PFSK-1 (cell line): Measurements from ENCODE around the gene GPR18.

ENCODE experiments used
- FOXP2 ChIP-seq: optimal IDR thresholded peaks from 2 replicates; pipeline ENCODE3; 2011; ENCODE audit warnings: borderline replicate concordance, control low read depth, inconsistent platforms; ENCODE audit not compliant: insufficient read depth; ENCODE audit errors: extremely low read length, extremely low read depth
- POLR2AphosphoS5 ChIP-seq: IDR thresholded peaks from 2 replicates; pipeline ENCODE4 v1.6.1; 2012; ENCODE audit warnings: low read depth, mild to moderate bottlenecking, control low read depth, low read length, moderate library complexity
- REST ChIP-seq, 2 experiments: IDR thresholded peaks; 2 replicates each; pipeline versions ENCODE4 v1.6.1 to v1.8.0; 2011 to 2012; ENCODE audit warnings: low read depth in 2 of 2, low read length in 2 of 2, control low read depth in 1 of 2, inconsistent platforms in 1 of 2, mild to moderate bottlenecking in 1 of 2, moderate library complexity in 1 of 2; ENCODE audit not compliant: insufficient read depth in 1 of 2
- SIN3A ChIP-seq: IDR thresholded peaks from 2 replicates; pipeline ENCODE4 v1.6.1; 2012; ENCODE audit warnings: mild to moderate bottlenecking, low read length, moderate library complexity, borderline replicate concordance; ENCODE audit not compliant: insufficient read depth
- TAF1 ChIP-seq: IDR thresholded peaks from 2 replicates; pipeline ENCODE4 v1.6.1; 2012; ENCODE audit warnings: low read length, control low read depth, borderline replicate concordance; ENCODE audit not compliant: insufficient read depth

GPR18 gene

GRCh38 chr13:99299920-99300341 lies 41.8 kb upstream of the GPR18 start:
- TF ChIP-seq POLR2AphosphoS5 = no peak

- TF ChIP-seq FOXP2 (no peak), POLR2AphosphoS5 (no peak), SIN3A (no peak), TAF1 (no peak), REST (IDR thresholded peaks at IDR 0.05; ENCODE audit: insufficient read depth in 1 of 2, low read depth in 2 of 2, low read length in 2 of 2) (no peak)
These were observed 41.2 kb upstream of the GPR18 start for GRCh38 chr13:99299256-99299919.

GRCh38 chr13:99298056-99298455 lies 39.9 kb upstream of the GPR18 start:
- no peak for TF ChIP-seq POLR2AphosphoS5
- no peak for TF ChIP-seq FOXP2
- TF ChIP-seq TAF1 = no peak
- no peak for TF ChIP-seq REST (IDR thresholded peaks at IDR 0.05; ENCODE audit: insufficient read depth in 1 of 2, low read depth in 2 of 2, low read length in 2 of 2)
- no peak for TF ChIP-seq SIN3A

- TF ChIP-seq POLR2AphosphoS5 (no peak), SIN3A (no peak), REST (IDR thresholded peaks at IDR 0.05; ENCODE audit: insufficient read depth in 1 of 2, low read depth in 2 of 2, low read length in 2 of 2) (no peak), FOXP2 (no peak), TAF1 (no peak)
These were observed 39.2 kb upstream of the GPR18 start for GRCh38 chr13:99297331-99297730.

- TF ChIP-seq POLR2AphosphoS5 = no peak
- no peak for TF ChIP-seq TAF1
- no peak for TF ChIP-seq FOXP2
- no peak for TF ChIP-seq REST (IDR thresholded peaks at IDR 0.05; ENCODE audit: insufficient read depth in 1 of 2, low read depth in 2 of 2, low read length in 2 of 2)
- TF ChIP-seq SIN3A = no peak
These were observed 38.2 kb upstream of the GPR18 start for GRCh38 chr13:99296398-99296797.
